Ovary (tissue), 3 donors: ENCODE data around the gene MRPL51.

Experiments
- CTCF ChIP-seq, 3 donors: fragments of 450-650 bp in 2 of 3; fragments of 200-600 bp in 1 of 3; IDR thresholded peaks; one replicate each; pipeline versions ENCODE4 v1.5.1 to v1.8.0; 2016 to 2022; ENCODE audit warnings: antibody characterized with exemption in 3 of 3, mild to moderate bottlenecking in 1 of 3
- POLR2A ChIP-seq: fragments of 450-650 bp; IDR thresholded peaks from one replicate; pipeline ENCODE4 v1.6.1; 2017; ENCODE audit warnings: antibody characterized with exemption, mild to moderate bottlenecking, moderate library complexity
- donor health status: DM: no; HTN: no; CAD: no.

GRCh38 chr12:6450869-6451347, 42.2 kb downstream of the MRPL51 start:
- TF ChIP-seq CTCF (IDR thresholded peaks at IDR 0.05) = no peak
- TF ChIP-seq POLR2A = no peak
